ENCODE measurements around the gene MT3. TPM values are rescaled to one million over a fixed set of nuclear protein-coding genes. Genes with fewer than 3 reads are reported as not detected.

The MT3 gene
- total and polyA plus RNA-seq, 2 of the 8 experiments (the other 6 are each of a cell fraction or from before 2014, with no cell fraction given): 0.17 TPM; not detected in 1

DNA sequence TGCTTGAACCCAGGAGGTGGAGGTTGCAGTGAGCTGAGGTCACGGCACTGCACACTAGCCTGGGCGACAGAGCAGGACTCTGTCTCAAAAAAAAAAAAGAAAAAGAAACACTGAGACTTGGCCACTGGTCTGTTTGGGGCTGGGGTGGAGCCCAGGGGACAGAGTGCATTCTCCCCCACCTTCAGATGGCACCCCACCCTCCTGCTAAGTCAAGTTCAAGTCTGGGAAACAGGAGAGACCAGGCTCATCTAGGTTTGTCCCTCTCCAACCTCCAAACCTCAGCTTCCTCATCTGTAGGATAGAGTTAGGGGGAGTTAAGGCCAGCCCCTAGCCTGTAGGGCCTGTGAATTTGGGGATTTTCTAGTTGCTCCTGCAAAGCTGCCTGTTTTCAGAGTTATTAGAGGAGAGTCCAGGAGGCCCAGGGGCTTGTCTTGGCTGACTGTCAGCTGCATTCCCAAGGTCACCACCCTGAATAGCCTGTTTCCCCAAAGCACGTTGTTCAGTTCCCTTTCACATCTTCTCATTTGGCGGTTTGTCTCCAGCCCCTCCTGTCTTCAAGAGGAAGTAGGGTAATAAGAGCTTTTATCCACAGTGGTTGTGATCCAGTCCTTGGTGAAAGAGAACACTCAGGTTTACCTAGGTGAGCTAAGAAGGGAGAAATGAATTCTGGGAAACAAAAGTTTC lies 2.2 kb downstream of the MT3 start:
- Histone ChIP-seq H3K23me2 (ENCODE audit: low read depth, low read length) (peaks cover 8% of the 10 kb centered on the region; the same call in 1 of the 2 replicates), H3K36me3 (ENCODE audit: control insufficient read depth in 2 of 4, insufficient read depth in 4 of 4, low read length in 3 of 4) (no peaks in the 10 kb centered on the region), H4K5ac (ENCODE audit: insufficient read length, low read depth, low read length) (no peak overlapping the region), H3K79me2 (ENCODE audit: control insufficient read depth in 1 of 2, insufficient read depth in 2 of 2, low read length in 2 of 2) (no peaks in the 10 kb centered on the region), H2AFZ (ENCODE audit: low read length) (no peak overlapping the region), H3K79me1 (ENCODE audit: low read depth, low read length) (no peaks in the 10 kb centered on the region), H3K56ac (replicated peaks; ENCODE audit: insufficient read length, low read depth, low read length) (no peak overlapping the region), H3K4me3 (ENCODE audit: extremely low read depth in 1 of 4, insufficient read depth in 2 of 4, low read depth in 3 of 4, low read length in 4 of 4) (no peak overlapping the region), H4K20me1 (replicated peaks in 1 of 2; ENCODE audit: control insufficient read depth in 1 of 2, insufficient read depth in 2 of 2, low read length in 2 of 2) (peaks cover 2 to 4% of the 10 kb centered on the region in 2 experiments), H2BK20ac (ENCODE audit: low read length) (no peak overlapping the region), H3K14ac (ENCODE audit: insufficient read length) (no peak overlapping the region), H2BK12ac (ENCODE audit: low read depth, low read length) (no peak overlapping the region), H3K4me2 (ENCODE audit: insufficient read depth in 1 of 2, low read depth in 2 of 2, low read length in 2 of 2) (no peak overlapping the region), H2BK15ac (ENCODE audit: low read length) (no peak overlapping the region), H3K27me3 (replicated peaks in 1 of 4; ENCODE audit: control insufficient read depth in 3 of 4, extremely low read depth in 1 of 4, insufficient read depth in 3 of 4, low read length in 3 of 4) (peaks cover 20 to 52% (median 43%) of the 10 kb centered on the region in 4 experiments), H3K18ac (ENCODE audit: extremely low read depth, low read length) (no peak overlapping the region), H3K9ac (replicated peaks in 1 of 4; ENCODE audit: extremely low read depth in 1 of 4, low read depth in 3 of 4, low read length in 3 of 4) (no peak overlapping the region), H3K4ac (replicated peaks; ENCODE audit: insufficient read length, low read depth, low read length) (no peak overlapping the region), H2BK5ac (ENCODE audit: low read depth, low read length) (no peak overlapping the region), H2AK5ac (ENCODE audit: low read depth, low read length) (no peak overlapping the region), H3K23ac (ENCODE audit: insufficient read length) (no peak overlapping the region), H3K9me3 (ENCODE audit: insufficient read depth in 2 of 2, low read depth in 1 of 2, low read length in 1 of 2) (no peaks in the 10 kb centered on the region), H3K27ac (ENCODE audit: low read depth, low read length) (no peak overlapping the region), H4K8ac (ENCODE audit: extremely low read depth, insufficient read depth, low read length) (no peak overlapping the region), H4K91ac (replicated peaks; ENCODE audit: insufficient read length, low read length) (no peak overlapping the region), H2BK120ac (replicated peaks; ENCODE audit: low read depth, low read length) (no peak overlapping the region), H3K4me1 (replicated peaks in 1 of 4; ENCODE audit: control insufficient read depth in 3 of 4, insufficient read depth in 4 of 4, low read length in 3 of 4) (peaks cover 0 to 13% (median 4%) of the 10 kb centered on the region in 4 experiments; a peak in 5 of 7 replicates)
- CTCF ChIA-PET (ENCODE audit: partially characterized antibody): interaction anchor here (0.9 to 3.3 kb wide), 9 partner anchors 9 to 85 kb away, joined by 3 to 25 read pairs (median 4); no protein-coding TSS in a partner anchor
- TF ChIP-seq TAF7 (optimal IDR thresholded peaks at IDR 0.05; ENCODE audit: borderline replicate concordance, low read depth, low read length): no peak
- no peak for TF ChIP-seq FOSL1 (IDR thresholded peaks at IDR 0.05; ENCODE audit: insufficient read depth, low read depth, low read length)
- TF ChIP-seq, protein P1, sequence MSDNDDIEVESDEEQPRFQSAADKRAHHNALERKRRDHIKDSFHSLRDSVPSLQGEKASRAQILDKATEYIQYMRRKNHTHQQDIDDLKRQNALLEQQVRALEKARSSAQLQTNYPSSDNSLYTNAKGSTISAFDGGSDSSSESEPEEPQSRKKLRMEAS (IDR thresholded peaks at IDR 0.05): no peak
- FAIRE-seq (no peak), DNase-seq (ENCODE audit: low read depth in 1 of 2, low spot score in 2 of 2) (no peak)
- POLR2A ChIA-PET (ENCODE audit: partially characterized antibody): interaction anchor here (0.6 to 1.3 kb wide), 2 partner anchors 10 to 96 kb away, joined by 3 read pairs; no protein-coding TSS in a partner anchor
- 71% methylated on average over 4 of the region's 4 CpGs; no CpG with 5 or more reads in 1 of the 2 experiments for WGBS, 2 experiments (ENCODE audit: extremely low coverage in 1 of 2, insufficient coverage in 1 of 2, insufficient read length in 1 of 2, insufficient replicate concordance in 2 of 2, low coverage in 1 of 2, low lambda C conversion rate in 2 of 2, missing lambda C conversion rate in 1 of 2)

All from H1 (cell line).